NCI-H1436 treated with DMSO at 0.1 percent for 48 hours (cell line): ENCODE results near the gene ADARB1.

ENCODE experiments used
- DNase-seq: peaks from one replicate; lab custom pipeline; 2025; lab: John Stamatoyannopoulos, UW

ADARB1 gene

DNA sequence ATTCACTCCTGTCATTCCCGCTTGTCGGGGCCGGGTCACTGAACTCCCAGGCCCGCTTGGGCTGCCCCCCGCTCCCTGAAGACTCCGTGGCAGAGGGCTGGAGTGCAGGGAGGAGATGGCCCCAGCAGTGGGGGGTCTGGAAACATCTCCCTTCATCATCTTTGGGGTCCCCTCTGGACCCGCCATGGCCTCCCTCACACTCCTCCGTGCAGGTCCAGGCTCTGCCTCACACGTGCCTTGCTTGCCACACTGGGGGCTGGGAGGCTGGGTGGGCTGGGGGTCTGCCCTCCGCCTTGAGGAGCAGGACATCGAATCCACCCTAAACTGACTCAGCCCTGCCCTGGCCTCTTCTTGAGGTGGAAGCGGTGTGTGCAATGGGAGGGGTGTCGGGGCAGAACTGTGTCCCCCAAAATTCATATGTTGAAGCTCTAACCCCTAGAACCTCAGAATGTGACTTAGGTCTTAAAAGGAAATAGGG lies 178.1 kb downstream of the ADARB1 start:
- DNase-seq, result no peak

DNA sequence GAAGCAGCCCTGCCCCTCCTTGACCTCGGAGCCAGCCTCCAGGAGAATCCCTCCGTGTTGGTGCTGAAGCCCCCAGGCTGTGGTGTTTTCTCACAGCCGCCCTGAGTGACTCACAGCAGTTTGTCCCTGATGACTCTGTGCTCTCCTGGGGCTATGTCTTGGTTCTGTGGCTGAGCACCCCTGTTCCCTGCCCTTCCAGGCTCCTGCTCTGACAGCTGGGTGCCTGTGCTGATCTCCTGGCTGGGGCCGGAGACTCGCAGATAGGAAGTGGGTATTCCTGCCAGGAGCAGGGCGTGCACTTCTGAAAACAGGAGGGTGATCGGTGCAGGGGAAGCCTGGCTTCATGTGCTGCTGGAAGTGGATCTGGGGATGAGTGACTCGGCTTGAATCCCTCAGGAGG lies 178.8 kb downstream of the ADARB1 start:
- DNase-seq, result no peak

DNA sequence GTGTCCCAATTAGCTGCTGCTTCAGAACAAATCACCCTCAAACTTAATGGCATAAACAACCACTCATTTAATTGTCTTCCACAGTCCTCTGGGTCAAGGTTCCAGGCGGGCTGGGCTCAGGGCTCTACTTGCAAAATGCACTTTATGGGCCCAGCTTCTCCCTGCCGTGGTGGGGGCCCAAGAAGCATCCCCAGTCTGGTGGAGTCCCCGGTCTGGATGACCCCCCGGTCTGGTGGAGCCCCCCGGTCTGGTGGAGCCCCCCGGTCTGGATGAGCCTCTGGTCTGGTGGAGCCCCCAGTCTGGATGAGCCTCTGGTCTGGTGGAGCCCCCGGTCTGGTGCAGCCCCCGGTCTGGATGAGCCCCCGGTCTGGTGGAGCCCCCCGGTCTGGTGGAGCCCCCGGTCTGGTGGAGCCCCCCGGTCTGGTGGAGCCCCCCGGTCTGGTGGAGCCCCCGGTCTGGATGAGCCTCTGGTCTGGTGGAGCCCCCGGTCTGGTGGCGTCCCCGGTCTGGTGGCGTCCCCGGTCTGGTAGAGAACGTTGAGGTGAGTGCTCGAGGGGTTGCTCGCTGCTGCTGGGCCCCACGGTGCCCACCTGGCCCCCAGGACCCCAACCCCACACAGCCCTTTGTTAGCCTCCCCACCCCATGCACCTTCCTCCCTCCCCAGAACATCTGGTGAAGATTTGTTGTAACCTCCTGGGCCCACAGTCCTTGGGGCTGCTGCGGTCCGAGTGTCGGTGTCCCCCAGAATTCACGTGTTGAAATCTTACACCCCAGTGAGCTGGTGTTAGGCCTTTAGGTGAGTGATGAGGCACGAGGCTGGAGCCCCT lies 179.5 kb downstream of the ADARB1 start:
- no peak for DNase-seq

DNA sequence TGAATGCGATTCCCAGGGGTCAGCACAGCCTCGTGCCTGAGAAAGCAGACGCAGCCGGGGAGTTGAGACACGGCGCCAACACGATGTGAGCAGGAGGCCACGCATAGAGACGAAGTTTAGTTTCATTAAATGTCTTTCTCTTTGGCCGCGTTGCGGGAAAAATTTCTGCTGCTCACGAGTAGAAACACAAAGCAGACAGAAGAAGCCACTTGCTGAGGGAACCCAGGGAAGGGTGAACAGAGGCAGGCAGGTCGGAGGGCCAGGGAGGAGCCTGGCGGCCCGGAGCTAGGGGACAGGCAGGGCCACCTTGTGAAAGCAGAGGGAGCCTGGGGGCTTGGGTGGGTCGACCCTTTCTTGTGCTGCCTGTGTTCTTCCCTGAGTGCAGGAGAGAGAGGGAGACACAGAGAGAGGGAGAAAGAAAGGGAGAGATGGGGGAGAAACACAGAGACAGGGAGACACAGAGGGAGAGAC lies 180.1 kb downstream of the ADARB1 start:
- no peak for DNase-seq

GRCh38 chr21:45255381-45256020 lies 181.1 kb downstream of the ADARB1 start:
- DNase-seq, result no peak

- no peak for DNase-seq
Observed at GRCh38 chr21:45256021-45256911, 181.9 kb downstream of the ADARB1 start.

GRCh38 chr21:45256912-45257672 lies 182.7 kb downstream of the ADARB1 start:
- DNase-seq, result no peak

- DNase-seq, result no peak
Observed at GRCh38 chr21:45257673-45258341, 183.4 kb downstream of the ADARB1 start.

DNA sequence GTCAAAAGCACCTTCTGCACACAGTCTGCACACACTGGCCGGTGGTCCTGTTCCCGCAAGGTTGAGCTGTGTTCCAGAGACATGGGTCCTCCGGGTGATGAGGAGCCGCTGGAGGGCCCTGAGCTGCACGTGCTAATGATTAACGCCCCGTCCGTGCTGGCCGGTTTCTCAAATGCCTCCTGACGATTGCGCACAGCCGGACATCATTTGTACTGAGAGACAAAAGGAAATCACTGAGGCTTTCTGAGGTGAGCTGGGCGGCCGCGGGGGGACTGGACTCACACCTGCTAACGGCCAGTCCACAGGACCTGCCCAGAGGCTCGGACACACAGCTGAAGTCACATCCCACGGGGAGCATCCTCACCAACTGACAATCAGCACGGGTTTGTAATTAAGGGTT lies 184.1 kb downstream of the ADARB1 start:
- no peak for DNase-seq

- no peak for DNase-seq
Observed at GRCh38 chr21:45259206-45259840, 184.9 kb downstream of the ADARB1 start.

DNA sequence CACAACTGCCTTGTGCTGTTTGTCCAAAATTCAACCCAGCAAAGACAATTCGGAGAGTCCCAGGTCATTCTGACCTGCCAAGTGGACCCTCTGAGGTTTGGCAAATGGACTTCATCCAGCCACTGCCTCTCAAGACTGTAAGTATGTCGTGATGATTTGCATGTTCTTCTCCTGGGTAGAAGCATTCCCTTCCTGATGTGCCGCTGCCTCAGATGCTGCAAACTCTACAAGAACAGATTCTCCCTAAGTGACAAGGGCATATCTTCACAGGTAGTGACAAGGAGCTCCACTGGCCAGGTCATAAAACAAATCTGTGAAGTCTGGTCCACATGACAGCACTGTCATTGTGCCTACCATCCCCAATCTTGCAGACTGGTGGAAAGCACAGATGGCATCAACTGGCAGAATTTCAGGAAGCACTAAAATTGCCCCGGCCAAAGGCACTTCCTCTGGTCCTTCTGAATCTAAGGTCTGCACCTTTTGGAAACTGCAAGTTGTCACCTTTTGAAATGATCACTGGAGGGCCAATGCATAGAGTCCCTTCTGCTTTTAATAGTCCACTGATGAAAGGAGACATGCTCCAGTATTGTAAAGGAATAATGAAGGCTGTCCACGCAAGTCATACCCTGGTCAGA lies 185.9 kb downstream of the ADARB1 start:
- no peak for DNase-seq

DNA sequence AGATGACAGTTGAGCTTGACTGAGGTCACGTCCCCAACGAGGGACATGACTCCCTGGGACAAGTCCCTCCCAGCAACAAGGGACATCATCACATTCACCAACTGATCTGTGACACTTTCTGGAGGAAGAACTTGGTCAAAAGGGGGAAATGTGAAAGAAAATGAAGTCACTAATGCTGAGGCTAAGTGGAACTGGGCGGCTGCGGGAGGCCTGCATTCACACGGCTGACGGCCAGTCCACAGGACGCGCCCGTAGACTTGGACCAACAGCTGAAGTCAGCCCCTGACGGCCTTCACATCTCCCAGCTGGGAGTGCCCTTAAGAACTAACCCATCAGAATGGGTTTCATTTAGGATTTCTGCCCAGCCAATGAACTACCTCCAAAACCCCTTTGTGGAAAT lies 186.7 kb downstream of the ADARB1 start:
- DNase-seq, result no peak

DNA sequence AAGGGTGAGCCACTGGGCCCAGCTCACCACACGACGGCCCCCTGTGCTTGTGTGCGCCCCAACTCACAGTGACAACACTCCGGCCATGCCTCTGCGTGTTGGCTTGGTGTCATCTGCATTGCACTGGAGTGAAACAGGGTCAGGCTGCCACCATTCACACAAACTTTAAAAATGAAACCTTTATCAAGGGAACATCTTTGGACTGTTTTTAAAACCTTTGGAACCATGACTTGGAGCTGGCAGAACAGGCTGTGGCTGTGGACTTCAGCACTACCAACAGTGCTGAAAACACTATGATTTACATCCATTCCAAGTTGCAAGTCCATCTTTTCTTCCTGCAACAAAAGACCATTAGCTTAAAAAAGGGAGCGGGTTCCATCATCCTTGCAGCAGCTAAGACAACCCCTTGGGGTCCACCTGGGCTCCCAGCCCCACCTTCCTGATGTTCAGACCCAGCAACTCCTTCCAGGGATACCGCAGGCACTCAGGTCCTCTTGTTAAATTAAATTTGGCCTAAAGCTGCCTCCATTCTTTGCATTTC lies 187.7 kb downstream of the ADARB1 start:
- DNase-seq, result no peak

DNA sequence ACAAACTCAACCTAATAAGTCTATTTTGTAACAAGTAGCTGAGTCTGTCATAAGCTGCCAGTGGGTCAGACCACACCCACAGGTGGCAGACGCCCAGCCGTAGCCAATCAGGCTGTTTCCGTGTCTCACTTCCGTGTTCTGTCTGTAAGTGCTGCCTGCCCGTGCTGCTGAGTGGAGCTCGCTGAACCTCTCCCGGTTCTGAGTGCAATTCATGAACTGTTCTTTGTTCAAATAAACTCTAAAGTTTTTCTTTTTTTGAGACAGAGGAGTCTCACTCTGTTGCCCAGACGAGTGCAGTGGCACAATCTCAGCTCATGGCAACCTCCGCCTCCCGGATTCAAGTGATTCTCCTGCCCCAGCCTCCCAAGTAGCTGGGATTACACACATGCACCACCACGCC lies 188.2 kb downstream of the ADARB1 start:
- DNase-seq, result peak; percentile 39

DNA sequence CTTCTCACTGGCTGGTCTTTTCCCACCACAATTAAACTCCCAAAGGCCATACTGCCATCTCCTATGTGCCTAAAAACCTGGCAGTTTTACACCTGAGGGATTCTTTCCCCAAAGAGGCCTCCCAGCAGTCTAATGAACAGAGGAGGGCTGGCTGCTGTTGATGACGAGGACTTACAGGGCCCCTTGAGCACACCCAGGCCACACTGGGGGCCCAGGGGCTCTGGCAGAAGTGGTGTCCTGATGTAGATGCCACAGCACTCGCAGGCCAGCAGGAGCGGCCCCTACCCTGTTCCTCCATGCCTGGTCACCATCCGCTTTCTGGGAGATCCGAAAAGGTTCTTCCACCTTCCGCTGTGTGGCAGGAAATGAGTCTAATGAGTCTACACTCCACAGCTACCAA lies 189.2 kb downstream of the ADARB1 start:
- DNase-seq, result no peak

DNA sequence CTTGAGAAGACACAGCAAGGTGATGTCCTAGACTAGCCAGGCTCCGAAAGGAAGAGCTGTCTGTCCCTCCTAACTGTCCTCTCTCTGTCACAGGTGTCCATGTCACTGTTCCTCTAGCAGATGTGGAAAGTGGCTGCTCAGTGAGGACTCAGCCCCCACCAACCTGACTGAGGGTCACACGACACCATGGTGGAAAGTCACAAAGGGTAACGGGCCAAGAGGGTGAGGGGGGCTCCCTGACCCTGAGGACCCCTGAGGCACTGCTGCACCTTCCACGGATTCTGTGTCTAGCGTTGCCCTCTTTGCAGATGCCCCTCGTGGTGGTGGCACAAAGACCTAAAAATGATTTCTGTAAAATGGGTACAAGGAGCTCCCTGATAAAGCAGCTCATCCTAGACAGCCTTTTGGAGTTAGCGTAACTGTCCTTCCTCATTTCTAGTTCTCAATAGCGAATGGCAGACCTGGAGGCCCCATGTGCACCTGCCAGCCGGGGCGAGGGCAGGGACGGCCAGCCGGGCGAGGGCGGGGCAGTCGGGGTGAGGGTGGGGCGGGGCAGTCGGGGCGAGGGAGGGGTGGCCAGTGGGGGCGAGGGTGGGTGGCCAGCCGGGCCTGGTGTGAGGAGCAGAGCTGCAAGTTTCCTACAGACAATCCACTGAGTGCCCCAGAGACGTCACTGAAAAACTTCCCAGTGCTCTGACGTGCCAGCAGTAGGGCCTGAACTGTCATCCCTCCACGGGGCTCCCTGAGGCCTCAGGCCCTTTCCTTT lies 189.9 kb downstream of the ADARB1 start:
- no peak for DNase-seq

- no peak for DNase-seq
Observed at GRCh38 chr21:45264912-45265515, 190.6 kb downstream of the ADARB1 start.

GRCh38 chr21:45265721-45266517 lies 191.5 kb downstream of the ADARB1 start:
- no peak for DNase-seq
